Eye (tissue), 1 donor: ENCODE data around the gene ALDH2.
"Not testable (repeated sequence)": the region's sequence is repeated elsewhere in the genome, so short reads cannot be mapped to it uniquely, and the experiment has no call there.

Experiments used
- DNase-seq: peaks from one replicate; pipeline ENCODE4 v3.0.0-alpha.2; 2015

The ALDH2 gene

GRCh38 chr12:111766608-111767361, at the start of gene ALDH2:
Gene ALDH2 (plus strand): TSS chr12:111766933. CDS start chr12:111766983, 50 bp downstream.
- DNase-seq = peak; percentile 90

- not testable (repeated sequence) for DNase-seq
Observed at GRCh38 chr12:111719316-111719715, 47.4 kb upstream of the ALDH2 start.

- no peak for DNase-seq
Observed at GRCh38 chr12:111720457-111720856, 46.3 kb upstream of the ALDH2 start.

- not testable (repeated sequence) for DNase-seq
Observed at GRCh38 chr12:111723646-111724360, 42.9 kb upstream of the ALDH2 start.

- DNase-seq = no peak
Observed at GRCh38 chr12:111728795-111729194, 37.9 kb upstream of the ALDH2 start.

- DNase-seq = no peak
Observed at GRCh38 chr12:111730420-111730819, 36.3 kb upstream of the ALDH2 start.

GRCh38 chr12:111732786-111733185, 33.9 kb upstream of the ALDH2 start:
- DNase-seq = no peak

- no peak for DNase-seq
Observed at GRCh38 chr12:111733340-111733915, 33.3 kb upstream of the ALDH2 start.

GRCh38 chr12:111739524-111739923, 27.2 kb upstream of the ALDH2 start:
- DNase-seq = not testable (repeated sequence)

- DNase-seq = no peak
Observed at GRCh38 chr12:111741235-111741812, 25.4 kb upstream of the ALDH2 start.

GRCh38 chr12:111745211-111745610, 21.5 kb upstream of the ALDH2 start:
- no peak for DNase-seq

- no peak for DNase-seq
Observed at GRCh38 chr12:111747333-111747732, 19.4 kb upstream of the ALDH2 start.

GRCh38 chr12:111748151-111748672, 18.5 kb upstream of the ALDH2 start:
- no peak for DNase-seq

GRCh38 chr12:111748867-111749266, 17.9 kb upstream of the ALDH2 start:
- no peak for DNase-seq

GRCh38 chr12:111749391-111749790, 17.3 kb upstream of the ALDH2 start:
- no peak for DNase-seq

- peak; percentile 59 for DNase-seq
Observed at GRCh38 chr12:111753144-111753881, 13.4 kb upstream of the ALDH2 start.

- no peak for DNase-seq
Observed at GRCh38 chr12:111754671-111755070, 12.1 kb upstream of the ALDH2 start.

- no peak for DNase-seq
Observed at GRCh38 chr12:111756196-111756595, 10.5 kb upstream of the ALDH2 start.

GRCh38 chr12:111756681-111757080, 10.1 kb upstream of the ALDH2 start:
- no peak for DNase-seq

- no peak for DNase-seq
Observed at GRCh38 chr12:111757361-111758119, 9.2 kb upstream of the ALDH2 start.

GRCh38 chr12:111758120-111758561, 8.6 kb upstream of the ALDH2 start:
- DNase-seq = no peak

- no peak for DNase-seq
Observed at GRCh38 chr12:111759271-111759670, 7.5 kb upstream of the ALDH2 start.
